AG04449 (cell line): ENCODE data around the gene TBL2.

ENCODE experiments used
- CTCF ChIA-PET: fragments of 350-600 bp; formaldehyde crosslinking; extraction: SDS; loops from one replicate; lab custom pipeline; 2021; ENCODE audit warnings: antibody characterized with exemption; lab: Yijun Ruan, JAX
- POLR2A ChIA-PET: fragments of 400-600, 350-600 bp; formaldehyde crosslinking; extraction: SDS; loops from one replicate; lab custom pipeline; 2020; ENCODE audit warnings: antibody characterized with exemption, inconsistent platforms; lab: Yijun Ruan, JAX
- DNase-seq: peaks from one replicate; pipeline ENCODE4 v3.0.0-alpha.2; 2010; ENCODE audit warnings: low read depth, low spot score
- H3K4me3 ChIP-seq: 2 replicates; pipeline ENCODE4 v1.5.1; 2011; ENCODE audit warnings: low read depth, mild to moderate bottlenecking, control low read depth, low read length
- TF ChIP-seq, protein P1 (sequence below): IDR thresholded peaks from one replicate; pipeline ENCODE4 v1.5.1; 2011; ENCODE audit warnings: mild to moderate bottlenecking, moderate library complexity, low read length, control low read depth, inconsistent platforms; ENCODE audit not compliant: insufficient read depth; ENCODE audit errors: missing control alignments

Gene TBL2

DNA sequence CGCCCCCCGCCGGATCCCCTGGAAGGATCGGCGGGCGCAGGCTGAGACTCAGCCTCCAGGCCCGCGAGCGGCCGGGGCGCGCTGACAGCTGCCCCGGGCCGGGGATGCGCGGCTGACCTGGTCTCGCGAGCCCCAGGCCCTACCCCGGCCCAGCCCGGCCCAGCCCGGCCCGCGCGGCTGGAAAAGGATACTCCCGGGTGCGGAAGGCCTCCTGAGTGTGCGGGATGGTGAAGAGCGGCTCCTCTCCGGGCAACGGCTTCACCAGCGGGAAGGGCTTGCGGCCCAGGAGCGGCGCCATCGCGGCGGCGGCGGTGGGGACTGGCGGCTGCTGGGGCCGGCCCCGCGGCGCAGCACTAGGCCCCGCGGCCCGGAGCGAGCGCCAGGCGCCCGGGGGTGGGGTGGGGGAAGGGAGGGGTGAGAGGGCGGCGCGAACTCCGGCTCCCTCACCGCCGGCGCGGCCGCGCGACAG is 56.7 kb downstream of the TBL2 start:
- CTCF ChIA-PET: interaction anchor here (1.0 to 1.2 kb wide), 3 partner anchors 17 to 213 kb away, joined by 3 read pairs; no protein-coding TSS in a partner anchor
- POLR2A ChIA-PET: interaction anchor here (0.7 to 1.4 kb wide), 4 partner anchors 9 to 44 kb away, joined by 3 to 6 read pairs (median 4); no protein-coding TSS in a partner anchor
- TF ChIP-seq, protein P1, sequence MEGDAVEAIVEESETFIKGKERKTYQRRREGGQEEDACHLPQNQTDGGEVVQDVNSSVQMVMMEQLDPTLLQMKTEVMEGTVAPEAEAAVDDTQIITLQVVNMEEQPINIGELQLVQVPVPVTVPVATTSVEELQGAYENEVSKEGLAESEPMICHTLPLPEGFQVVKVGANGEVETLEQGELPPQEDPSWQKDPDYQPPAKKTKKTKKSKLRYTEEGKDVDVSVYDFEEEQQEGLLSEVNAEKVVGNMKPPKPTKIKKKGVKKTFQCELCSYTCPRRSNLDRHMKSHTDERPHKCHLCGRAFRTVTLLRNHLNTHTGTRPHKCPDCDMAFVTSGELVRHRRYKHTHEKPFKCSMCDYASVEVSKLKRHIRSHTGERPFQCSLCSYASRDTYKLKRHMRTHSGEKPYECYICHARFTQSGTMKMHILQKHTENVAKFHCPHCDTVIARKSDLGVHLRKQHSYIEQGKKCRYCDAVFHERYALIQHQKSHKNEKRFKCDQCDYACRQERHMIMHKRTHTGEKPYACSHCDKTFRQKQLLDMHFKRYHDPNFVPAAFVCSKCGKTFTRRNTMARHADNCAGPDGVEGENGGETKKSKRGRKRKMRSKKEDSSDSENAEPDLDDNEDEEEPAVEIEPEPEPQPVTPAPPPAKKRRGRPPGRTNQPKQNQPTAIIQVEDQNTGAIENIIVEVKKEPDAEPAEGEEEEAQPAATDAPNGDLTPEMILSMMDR: no peak
- no peak for DNase-seq
- peak overlapping the region; percentile 76 for H3K4me3 ChIP-seq

DNA sequence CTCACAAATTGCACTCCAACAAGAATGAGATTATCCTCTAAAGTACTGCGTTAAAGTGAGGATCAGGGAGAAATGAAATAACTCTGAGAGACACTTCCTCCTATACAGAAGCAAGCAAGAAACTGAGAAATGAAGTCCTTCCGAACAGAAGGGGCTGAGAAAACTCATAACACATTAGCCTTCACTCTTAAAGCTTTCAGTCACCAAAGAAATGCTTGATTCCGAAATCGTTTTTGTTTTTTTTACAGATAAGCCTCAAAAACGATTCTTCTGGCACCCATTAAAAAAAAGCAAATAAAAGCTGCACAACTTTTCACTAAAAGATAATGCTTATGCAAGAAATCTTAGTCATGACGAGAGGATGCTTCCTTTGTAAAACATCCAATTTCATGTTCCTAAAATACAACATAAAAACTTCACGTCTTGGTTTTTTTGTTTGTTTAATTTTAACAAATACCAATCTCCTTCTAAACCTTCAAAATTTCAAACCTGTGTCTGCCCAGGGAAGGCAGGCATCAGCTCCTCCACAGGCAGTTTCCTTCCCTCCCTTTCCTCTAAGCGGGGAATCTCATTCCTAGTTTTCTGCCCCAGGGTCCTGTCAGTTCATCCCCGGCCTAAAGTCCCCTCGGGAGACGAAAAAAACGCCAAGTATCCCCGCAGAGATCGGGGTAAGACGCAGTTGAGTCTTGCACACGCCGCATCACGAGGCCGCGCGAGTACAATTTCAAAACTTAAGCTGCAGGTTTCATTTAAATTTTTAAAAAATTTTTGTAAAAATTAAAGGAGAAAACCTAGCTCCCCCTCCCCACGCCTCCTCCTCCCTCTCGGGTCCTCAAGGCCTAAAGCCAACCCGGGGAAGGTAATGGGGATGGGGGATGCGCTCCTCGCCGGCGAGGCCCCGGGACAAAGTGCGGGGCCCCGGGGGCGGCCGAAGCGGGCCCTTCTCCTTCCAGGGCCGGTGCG is 57.4 kb downstream of the TBL2 start:
- no peak for DNase-seq

DNA sequence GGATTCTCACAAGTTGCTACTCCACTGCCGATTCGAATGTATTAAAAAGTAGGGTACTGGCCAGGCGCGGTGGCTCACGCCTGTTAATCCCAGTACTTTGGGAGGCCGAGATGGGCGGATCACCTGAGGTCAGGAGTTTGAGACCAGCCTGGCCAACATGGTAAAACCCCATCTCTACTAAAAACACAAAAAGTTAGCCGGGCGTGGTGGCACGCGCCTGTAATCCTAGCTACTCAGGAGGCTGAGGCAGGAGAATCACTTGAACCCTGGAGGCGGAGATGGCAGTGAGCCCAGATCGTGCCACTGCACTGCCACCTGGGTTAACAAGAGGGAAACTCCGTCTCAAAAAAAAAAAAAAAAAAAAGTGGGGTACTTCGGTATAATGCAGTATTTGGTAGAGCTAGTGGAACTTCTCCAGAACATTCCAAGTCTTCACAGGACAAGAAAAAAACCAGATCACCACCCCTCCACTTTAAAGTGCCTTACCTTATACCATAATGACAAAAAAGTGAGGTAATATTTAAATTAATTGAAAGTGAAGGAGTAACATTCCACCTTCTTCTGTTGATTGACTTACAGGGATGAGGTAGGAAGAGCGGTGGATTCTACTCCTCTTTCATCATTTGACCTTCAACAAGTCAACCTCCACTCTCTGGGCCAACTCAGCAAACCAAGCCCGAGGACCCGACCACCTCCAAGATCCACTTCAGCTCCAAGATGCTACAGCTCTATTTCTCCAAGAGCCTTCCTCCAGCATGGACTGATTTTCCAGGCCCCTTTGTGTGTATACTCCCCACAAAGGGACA is 58.3 kb downstream of the TBL2 start:
- H3K4me3 ChIP-seq: peak overlapping the region; percentile 76
- TF ChIP-seq, protein P1: no peak
- ChIA-PET POLR2A (no interaction called here), CTCF (interaction anchor here (0.6 to 1.8 kb wide), 5 partner anchors 8 to 216 kb away, joined by 3 to 5 read pairs (median 3); no protein-coding TSS in a partner anchor)
- no peak for DNase-seq

More for the DNA sequence above, 57.4 kb downstream of the TBL2 start:
- CTCF ChIA-PET: interaction anchor here (0.6 to 1.3 kb wide), 6 partner anchors 9 to 215 kb away, joined by 3 to 4 read pairs (median 3); no protein-coding TSS in a partner anchor
- POLR2A ChIA-PET: no interaction called here
- H3K4me3 ChIP-seq: peak overlapping the region; percentile 76
- TF ChIP-seq, protein P1: no peak

DNA sequence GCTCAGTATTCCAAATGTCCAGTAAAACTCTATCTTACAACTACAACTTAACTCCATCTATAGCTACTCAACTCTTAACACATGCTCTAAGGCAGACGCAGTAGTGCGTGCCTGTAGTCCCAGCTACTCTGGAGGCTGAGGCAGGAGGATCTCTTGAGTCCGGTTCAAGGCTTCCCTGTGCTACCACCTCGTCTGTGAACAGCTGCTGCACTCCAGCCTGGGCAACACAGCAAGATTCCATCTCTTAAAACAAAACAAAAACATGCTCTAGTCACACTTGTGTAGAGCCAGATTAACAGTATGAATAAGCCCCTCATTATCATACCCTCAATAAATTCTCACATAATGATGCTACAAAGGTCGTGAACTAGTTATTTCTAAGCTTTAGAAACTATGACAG is 59.9 kb downstream of the TBL2 start:
- no peak overlapping the region for H3K4me3 ChIP-seq
- ChIA-PET POLR2A (no interaction called here), CTCF (interaction anchor here (0.9 to 1.8 kb wide), 4 partner anchors 31 to 210 kb away, joined by 3 to 5 read pairs (median 4); no protein-coding TSS in a partner anchor)
- TF ChIP-seq, protein P1: no peak
- DNase-seq: no peak
